Neural crest cell (in vitro differentiated cells): ENCODE measurements around the gene RAB3GAP2. TPM values are rescaled to one million over a fixed set of nuclear protein-coding genes. Genes with fewer than 3 reads are reported as not detected.

Experiments
- DNase-seq: peaks from one replicate; pipeline ENCODE4 v3.0.0; 2021; ENCODE audit warnings: low read depth, mixed read lengths, low spot score
- H3K27ac Mint-ChIP-seq: one replicate; pipeline ENCODE4 v1.8.0; 2021; ENCODE audit warnings: mild to moderate bottlenecking, mixed read lengths; ENCODE audit not compliant: unreplicated experiment
- H3K27me3 Mint-ChIP-seq: 2 replicates; pipeline ENCODE4 v1.8.0; 2021; ENCODE audit warnings: low read depth, mild to moderate bottlenecking, mixed read lengths
- H3K36me3 Mint-ChIP-seq: 2 replicates; pipeline ENCODE4 v1.8.0; 2021; ENCODE audit warnings: low read depth, mild to moderate bottlenecking, mixed read lengths
- H3K4me1 Mint-ChIP-seq: 2 replicates; pipeline ENCODE4 v1.8.0; 2021; ENCODE audit warnings: mixed read lengths
- H3K4me3 Mint-ChIP-seq: one replicate; pipeline ENCODE4 v1.8.0; 2021; ENCODE audit warnings: mild to moderate bottlenecking, mixed read lengths
- H3K9me3 Mint-ChIP-seq: 2 replicates; pipeline ENCODE4 v1.8.0; 2021; ENCODE audit warnings: mixed read lengths
- long read RNA-seq: library from polyadenylated mRNA; unstranded; transcript quantifications from one replicate; pipeline ENCODE4 v2.0.0, GENCODE V29; 2020
- total RNA-seq: library from RNA; stranded (reverse); gene quantifications from 2 replicates; pipeline ENCODE4 v1.2.1, GENCODE V29; 2021
- TF ChIP-seq, protein P1 (sequence below): fragments of 200-600 bp; sonication (generic); conservative IDR thresholded peaks from 2 replicates; pipeline ENCODE4 v1.5.0; 2021; ENCODE audit warnings: antibody characterized with exemption, mild to moderate bottlenecking

The RAB3GAP2 gene, protein sequence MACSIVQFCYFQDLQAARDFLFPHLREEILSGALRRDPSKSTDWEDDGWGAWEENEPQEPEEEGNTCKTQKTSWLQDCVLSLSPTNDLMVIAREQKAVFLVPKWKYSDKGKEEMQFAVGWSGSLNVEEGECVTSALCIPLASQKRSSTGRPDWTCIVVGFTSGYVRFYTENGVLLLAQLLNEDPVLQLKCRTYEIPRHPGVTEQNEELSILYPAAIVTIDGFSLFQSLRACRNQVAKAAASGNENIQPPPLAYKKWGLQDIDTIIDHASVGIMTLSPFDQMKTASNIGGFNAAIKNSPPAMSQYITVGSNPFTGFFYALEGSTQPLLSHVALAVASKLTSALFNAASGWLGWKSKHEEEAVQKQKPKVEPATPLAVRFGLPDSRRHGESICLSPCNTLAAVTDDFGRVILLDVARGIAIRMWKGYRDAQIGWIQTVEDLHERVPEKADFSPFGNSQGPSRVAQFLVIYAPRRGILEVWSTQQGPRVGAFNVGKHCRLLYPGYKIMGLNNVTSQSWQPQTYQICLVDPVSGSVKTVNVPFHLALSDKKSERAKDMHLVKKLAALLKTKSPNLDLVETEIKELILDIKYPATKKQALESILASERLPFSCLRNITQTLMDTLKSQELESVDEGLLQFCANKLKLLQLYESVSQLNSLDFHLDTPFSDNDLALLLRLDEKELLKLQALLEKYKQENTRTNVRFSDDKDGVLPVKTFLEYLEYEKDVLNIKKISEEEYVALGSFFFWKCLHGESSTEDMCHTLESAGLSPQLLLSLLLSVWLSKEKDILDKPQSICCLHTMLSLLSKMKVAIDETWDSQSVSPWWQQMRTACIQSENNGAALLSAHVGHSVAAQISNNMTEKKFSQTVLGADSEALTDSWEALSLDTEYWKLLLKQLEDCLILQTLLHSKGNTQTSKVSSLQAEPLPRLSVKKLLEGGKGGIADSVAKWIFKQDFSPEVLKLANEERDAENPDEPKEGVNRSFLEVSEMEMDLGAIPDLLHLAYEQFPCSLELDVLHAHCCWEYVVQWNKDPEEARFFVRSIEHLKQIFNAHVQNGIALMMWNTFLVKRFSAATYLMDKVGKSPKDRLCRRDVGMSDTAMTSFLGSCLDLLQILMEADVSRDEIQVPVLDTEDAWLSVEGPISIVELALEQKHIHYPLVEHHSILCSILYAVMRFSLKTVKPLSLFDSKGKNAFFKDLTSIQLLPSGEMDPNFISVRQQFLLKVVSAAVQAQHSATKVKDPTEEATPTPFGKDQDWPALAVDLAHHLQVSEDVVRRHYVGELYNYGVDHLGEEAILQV (N-terminal part only)
- total RNA-seq: 36.4 and 44.1 TPM in 2 replicates
- long read RNA-seq, partial matches to known transcripts: 9 of 15 reads
- long read RNA-seq, other reads (novel, unspliced or antisense): 6 of 15 reads

DNA sequence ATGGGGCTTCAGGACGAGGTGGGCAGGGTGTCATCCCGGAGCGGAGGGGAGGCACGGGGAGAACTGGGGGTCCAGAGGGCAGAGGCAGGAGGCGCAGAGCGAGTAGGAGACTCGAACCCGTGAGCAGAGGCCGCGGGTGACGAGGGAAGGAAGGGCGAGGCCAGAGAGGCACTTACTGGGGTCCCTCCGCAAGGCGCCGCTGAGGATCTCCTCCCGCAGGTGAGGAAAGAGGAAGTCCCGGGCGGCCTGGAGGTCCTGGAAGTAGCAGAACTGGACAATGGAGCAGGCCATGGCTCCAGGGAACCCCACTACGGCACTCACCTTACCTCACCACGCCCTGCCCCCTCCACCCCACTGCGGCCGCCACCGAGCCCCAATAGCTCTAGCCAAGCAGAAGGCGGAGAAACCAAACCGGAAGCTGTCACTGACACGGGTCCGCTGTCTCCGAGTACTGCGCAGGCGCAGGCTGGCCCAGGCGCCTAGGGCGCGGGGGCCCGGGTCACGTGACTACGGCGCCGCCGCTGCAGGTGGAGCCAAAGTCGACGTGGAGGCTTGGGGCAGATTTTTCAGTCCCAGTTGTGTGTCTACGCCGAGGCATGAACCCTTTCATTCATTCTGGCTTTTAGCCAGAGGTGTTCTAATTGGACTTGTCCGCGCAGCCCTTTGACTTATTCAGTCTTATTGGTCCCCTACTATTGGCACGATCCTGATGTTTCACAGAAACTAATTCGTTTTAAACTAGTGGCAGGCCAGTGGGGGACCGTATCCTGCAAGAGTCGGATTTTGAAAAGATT is at the start of gene RAB3GAP2:
Gene RAB3GAP2 (minus strand): TSS at position 407 of the 794 bp plus-strand sequence. CDS start 116 bp downstream, at position 291.
- H3K4me1 Mint-ChIP-seq: peaks cover 14% of the 10 kb centered on the region
- peak; percentile 91 for DNase-seq
- peak within 1 kb of the TSS; percentile 79 for H3K27ac Mint-ChIP-seq
- no peaks in the 10 kb centered on the region for H3K9me3 Mint-ChIP-seq
- H3K4me3 Mint-ChIP-seq: no peak within 1 kb of the TSS
- TF ChIP-seq, protein P1, sequence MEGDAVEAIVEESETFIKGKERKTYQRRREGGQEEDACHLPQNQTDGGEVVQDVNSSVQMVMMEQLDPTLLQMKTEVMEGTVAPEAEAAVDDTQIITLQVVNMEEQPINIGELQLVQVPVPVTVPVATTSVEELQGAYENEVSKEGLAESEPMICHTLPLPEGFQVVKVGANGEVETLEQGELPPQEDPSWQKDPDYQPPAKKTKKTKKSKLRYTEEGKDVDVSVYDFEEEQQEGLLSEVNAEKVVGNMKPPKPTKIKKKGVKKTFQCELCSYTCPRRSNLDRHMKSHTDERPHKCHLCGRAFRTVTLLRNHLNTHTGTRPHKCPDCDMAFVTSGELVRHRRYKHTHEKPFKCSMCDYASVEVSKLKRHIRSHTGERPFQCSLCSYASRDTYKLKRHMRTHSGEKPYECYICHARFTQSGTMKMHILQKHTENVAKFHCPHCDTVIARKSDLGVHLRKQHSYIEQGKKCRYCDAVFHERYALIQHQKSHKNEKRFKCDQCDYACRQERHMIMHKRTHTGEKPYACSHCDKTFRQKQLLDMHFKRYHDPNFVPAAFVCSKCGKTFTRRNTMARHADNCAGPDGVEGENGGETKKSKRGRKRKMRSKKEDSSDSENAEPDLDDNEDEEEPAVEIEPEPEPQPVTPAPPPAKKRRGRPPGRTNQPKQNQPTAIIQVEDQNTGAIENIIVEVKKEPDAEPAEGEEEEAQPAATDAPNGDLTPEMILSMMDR: no peak
- H3K36me3 Mint-ChIP-seq: peaks cover 10% of the 10 kb centered on the region
- H3K27me3 Mint-ChIP-seq: peaks cover 12% of the 10 kb centered on the region

GRCh38 chr1:220321758-220322157 is 49.5 kb upstream of the RAB3GAP2 start:
- Mint-ChIP-seq H3K9me3 (no peaks in the 10 kb centered on the region), H3K36me3 (no peaks in the 10 kb centered on the region), H3K4me1 (no peaks in the 10 kb centered on the region), H3K27ac (no peak overlapping the region), H3K27me3 (peaks cover 4% of the 10 kb centered on the region), H3K4me3 (no peak overlapping the region)
- TF ChIP-seq, protein P1: no peak
- DNase-seq: no peak

- Mint-ChIP-seq H3K27me3 (no peaks in the 10 kb centered on the region), H3K4me3 (no peak overlapping the region), H3K36me3 (no peaks in the 10 kb centered on the region), H3K27ac (no peak overlapping the region), H3K9me3 (no peaks in the 10 kb centered on the region), H3K4me1 (no peaks in the 10 kb centered on the region)
- DNase-seq: no peak
- TF ChIP-seq, protein P1: no peak
Measured at GRCh38 chr1:220320709-220321108, 48.5 kb upstream of the RAB3GAP2 start.

- peaks cover 3% of the 10 kb centered on the region for H3K27me3 Mint-ChIP-seq
- no peaks in the 10 kb centered on the region for H3K36me3 Mint-ChIP-seq
- TF ChIP-seq, protein P1: no peak
- H3K4me1 Mint-ChIP-seq: no peaks in the 10 kb centered on the region
- no peak for DNase-seq
- no peaks in the 10 kb centered on the region for H3K9me3 Mint-ChIP-seq
- no peak overlapping the region for H3K27ac Mint-ChIP-seq
- no peak overlapping the region for H3K4me3 Mint-ChIP-seq
Measured at GRCh38 chr1:220318673-220319072, 46.4 kb upstream of the RAB3GAP2 start.
